ENCODE measurements around the gene COPA.

GRCh38 chr1:160326418-160326817, 16.6 kb downstream of the COPA start:
- TF ChIP-seq CTCF (IDR thresholded peaks at IDR 0.05) (no peak), POLR2A (IDR thresholded peaks at IDR 0.05) (no peak), POLR2AphosphoS5 (IDR thresholded peaks at IDR 0.05) (no peak)
